Measurements from ENCODE around the gene ST7L. TPM values are rescaled to one million over a fixed set of nuclear protein-coding genes. Genes with fewer than 3 reads are reported as not detected.

Gene ST7L
- total and polyA plus RNA-seq, 10 of the 15 experiments (the other 5 are each of a cell fraction or from before 2014, with no cell fraction given) = 3.6 to 13.7 (median 8.9) TPM

DNA sequence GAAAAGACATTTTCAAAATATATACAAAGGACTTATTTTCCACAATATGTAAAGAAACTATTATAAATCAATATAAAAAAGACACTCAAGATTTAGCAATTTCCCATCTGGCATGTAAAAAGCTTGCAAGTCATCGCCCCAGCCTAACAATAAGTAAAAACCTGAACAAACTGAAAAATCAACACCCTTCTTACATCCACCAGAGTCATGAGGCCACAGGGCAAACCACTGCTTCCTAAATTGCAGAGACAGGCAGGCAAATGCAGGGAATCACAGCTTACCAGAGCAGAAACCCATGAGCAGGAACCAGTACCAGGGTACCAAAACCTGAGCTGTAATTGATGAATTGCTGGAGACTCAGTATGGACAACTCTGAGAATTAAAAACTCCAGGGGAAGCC is 126.9 kb downstream of the ST7L start:
- H3K9ac ChIP-seq (ENCODE audit: control insufficient read depth, insufficient read depth, low read length) = no peak overlapping the region
- no peak overlapping the region for H2AFZ ChIP-seq (ENCODE audit: control insufficient read depth, low read depth, low read length)
- H3K27ac ChIP-seq (ENCODE audit: control insufficient read depth, insufficient read depth) = no peak overlapping the region
- ChIA-PET SMC1A (ENCODE audit: uncharacterized antibody, unreplicated experiment) (interaction anchor here (0.6 to 1.7 kb wide), 3 partner anchors 25 to 1178 kb away, joined by 3 to 5 read pairs (median 3); no protein-coding TSS in a partner anchor), POLR2A (no interaction called here), RAD21 (ENCODE audit: unreplicated experiment) (no interaction called here), CTCF (interaction anchor here (0.5 to 1.6 kb wide), 5 partner anchors 10 to 113 kb away, joined by 3 to 5 read pairs (median 3); no protein-coding TSS in a partner anchor)
- TF ChIP-seq, protein P1, sequence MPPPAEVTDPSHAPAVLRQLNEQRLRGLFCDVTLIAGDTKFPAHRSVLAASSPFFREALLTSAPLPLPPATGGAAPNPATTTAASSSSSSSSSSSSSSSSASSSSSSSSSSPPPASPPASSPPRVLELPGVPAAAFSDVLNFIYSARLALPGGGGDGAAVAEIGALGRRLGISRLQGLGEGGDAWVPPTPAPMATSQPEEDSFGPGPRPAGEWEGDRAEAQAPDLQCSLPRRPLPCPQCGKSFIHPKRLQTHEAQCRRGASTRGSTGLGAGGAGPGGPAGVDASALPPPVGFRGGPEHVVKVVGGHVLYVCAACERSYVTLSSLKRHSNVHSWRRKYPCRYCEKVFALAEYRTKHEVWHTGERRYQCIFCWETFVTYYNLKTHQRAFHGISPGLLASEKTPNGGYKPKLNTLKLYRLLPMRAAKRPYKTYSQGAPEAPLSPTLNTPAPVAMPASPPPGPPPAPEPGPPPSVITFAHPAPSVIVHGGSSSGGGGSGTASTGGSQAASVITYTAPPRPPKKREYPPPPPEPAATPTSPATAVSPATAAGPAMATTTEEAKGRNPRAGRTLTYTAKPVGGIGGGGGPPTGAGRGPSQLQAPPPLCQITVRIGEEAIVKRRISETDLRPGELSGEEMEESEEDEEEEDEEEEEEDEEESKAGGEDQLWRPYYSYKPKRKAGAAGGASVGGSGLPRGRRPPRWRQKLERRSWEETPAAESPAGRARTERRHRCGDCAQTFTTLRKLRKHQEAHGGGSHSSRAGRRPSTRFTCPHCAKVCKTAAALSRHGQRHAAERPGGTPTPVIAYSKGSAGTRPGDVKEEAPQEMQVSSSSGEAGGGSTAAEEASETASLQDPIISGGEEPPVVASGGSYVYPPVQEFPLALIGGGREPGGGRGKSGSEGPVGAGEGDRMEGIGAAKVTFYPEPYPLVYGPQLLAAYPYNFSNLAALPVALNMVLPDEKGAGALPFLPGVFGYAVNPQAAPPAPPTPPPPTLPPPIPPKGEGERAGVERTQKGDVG (CRISPR knock-in tag; IDR thresholded peaks at IDR 0.05) = no peak
- TF ChIP-seq, protein P2, sequence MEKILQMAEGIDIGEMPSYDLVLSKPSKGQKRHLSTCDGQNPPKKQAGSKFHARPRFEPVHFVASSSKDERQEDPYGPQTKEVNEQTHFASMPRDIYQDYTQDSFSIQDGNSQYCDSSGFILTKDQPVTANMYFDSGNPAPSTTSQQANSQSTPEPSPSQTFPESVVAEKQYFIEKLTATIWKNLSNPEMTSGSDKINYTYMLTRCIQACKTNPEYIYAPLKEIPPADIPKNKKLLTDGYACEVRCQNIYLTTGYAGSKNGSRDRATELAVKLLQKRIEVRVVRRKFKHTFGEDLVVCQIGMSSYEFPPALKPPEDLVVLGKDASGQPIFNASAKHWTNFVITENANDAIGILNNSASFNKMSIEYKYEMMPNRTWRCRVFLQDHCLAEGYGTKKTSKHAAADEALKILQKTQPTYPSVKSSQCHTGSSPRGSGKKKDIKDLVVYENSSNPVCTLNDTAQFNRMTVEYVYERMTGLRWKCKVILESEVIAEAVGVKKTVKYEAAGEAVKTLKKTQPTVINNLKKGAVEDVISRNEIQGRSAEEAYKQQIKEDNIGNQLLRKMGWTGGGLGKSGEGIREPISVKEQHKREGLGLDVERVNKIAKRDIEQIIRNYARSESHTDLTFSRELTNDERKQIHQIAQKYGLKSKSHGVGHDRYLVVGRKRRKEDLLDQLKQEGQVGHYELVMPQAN (conservative IDR thresholded peaks at IDR 0.05) = no peak
- TF ChIP-seq NR2F1 (conservative IDR thresholded peaks at IDR 0.05) (no peak), NFYB (IDR thresholded peaks at IDR 0.05; ENCODE audit: insufficient read depth, low read depth, low read length) (no peak), ZNF24 (IDR thresholded peaks at IDR 0.05) (no peak), CEBPB (IDR thresholded peaks at IDR 0.05; ENCODE audit: borderline replicate concordance in 1 of 2, low read depth in 2 of 2, low read length in 2 of 2) (no peak), POU2F2 (IDR thresholded peaks at IDR 0.05; ENCODE audit: borderline replicate concordance, low read depth, low read length) (no peak), BMI1 (IDR thresholded peaks at IDR 0.05; ENCODE audit: borderline replicate concordance) (no peak), NFYA (IDR thresholded peaks at IDR 0.05; ENCODE audit: borderline replicate concordance, low read depth, low read length) (no peak), SUZ12 (IDR thresholded peaks at IDR 0.05; ENCODE audit: unreplicated experiment) (no peak)
- TF ChIP-seq, protein P3, sequence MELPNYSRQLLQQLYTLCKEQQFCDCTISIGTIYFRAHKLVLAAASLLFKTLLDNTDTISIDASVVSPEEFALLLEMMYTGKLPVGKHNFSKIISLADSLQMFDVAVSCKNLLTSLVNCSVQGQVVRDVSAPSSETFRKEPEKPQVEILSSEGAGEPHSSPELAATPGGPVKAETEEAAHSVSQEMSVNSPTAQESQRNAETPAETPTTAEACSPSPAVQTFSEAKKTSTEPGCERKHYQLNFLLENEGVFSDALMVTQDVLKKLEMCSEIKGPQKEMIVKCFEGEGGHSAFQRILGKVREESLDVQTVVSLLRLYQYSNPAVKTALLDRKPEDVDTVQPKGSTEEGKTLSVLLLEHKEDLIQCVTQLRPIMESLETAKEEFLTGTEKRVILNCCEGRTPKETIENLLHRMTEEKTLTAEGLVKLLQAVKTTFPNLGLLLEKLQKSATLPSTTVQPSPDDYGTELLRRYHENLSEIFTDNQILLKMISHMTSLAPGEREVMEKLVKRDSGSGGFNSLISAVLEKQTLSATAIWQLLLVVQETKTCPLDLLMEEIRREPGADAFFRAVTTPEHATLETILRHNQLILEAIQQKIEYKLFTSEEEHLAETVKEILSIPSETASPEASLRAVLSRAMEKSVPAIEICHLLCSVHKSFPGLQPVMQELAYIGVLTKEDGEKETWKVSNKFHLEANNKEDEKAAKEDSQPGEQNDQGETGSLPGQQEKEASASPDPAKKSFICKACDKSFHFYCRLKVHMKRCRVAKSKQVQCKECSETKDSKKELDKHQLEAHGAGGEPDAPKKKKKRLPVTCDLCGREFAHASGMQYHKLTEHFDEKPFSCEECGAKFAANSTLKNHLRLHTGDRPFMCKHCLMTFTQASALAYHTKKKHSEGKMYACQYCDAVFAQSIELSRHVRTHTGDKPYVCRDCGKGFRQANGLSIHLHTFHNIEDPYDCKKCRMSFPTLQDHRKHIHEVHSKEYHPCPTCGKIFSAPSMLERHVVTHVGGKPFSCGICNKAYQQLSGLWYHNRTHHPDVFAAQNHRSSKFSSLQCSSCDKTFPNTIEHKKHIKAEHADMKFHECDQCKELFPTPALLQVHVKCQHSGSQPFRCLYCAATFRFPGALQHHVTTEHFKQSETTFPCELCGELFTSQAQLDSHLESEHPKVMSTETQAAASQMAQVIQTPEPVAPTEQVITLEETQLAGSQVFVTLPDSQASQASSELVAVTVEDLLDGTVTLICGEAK (IDR thresholded peaks at IDR 0.05; ENCODE audit: borderline replicate concordance) = no peak
- TF ChIP-seq, protein P4, sequence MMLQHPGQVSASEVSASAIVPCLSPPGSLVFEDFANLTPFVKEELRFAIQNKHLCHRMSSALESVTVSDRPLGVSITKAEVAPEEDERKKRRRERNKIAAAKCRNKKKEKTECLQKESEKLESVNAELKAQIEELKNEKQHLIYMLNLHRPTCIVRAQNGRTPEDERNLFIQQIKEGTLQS (IDR thresholded peaks at IDR 0.05; ENCODE audit: borderline replicate concordance, extremely low read depth, low read depth, low read length) = no peak
- FAIRE-seq (no peak), ATAC-seq (no peak), DNase-seq (ENCODE audit: low read depth, low spot score) (no peak)
- intact Hi-C loops (cut with micrococcal nuclease; ENCODE audit: unreplicated experiment) = no loop called here
- H4K20me1 ChIP-seq (ENCODE audit: control insufficient read depth, insufficient read depth) = no peaks in the 10 kb centered on the region
- no TSS peak for BruUV-seq (replicated peaks)
- no peak overlapping the region for H3K4me2 ChIP-seq (ENCODE audit: control insufficient read depth, insufficient read depth)
- H3K27me3 ChIP-seq (replicated peaks in 1 of 2; ENCODE audit: control insufficient read depth in 2 of 2, insufficient read depth in 2 of 2, low read length in 1 of 2) = no peaks in the 10 kb centered on the region
- H3K36me3 ChIP-seq (ENCODE audit: control insufficient read depth in 2 of 2, insufficient read depth in 2 of 2, low read length in 1 of 2) = no peaks in the 10 kb centered on the region
- in situ Hi-C loops (cut with MboI) = no loop called here
- H3K9me3 ChIP-seq (replicated peaks; ENCODE audit: control insufficient read depth, insufficient read depth, low read length) = no peaks in the 10 kb centered on the region
- H3K79me2 ChIP-seq (ENCODE audit: control insufficient read depth, insufficient read depth, low read length) = no peaks in the 10 kb centered on the region
- H3K4me3 ChIP-seq = no peak overlapping the region
- 36% methylated on average over 1 of the region's 1 CpG for WGBS (ENCODE audit: insufficient coverage, insufficient replicate concordance, low lambda C conversion rate, missing lambda C conversion rate)
- H3K4me1 ChIP-seq (ENCODE audit: control insufficient read depth, insufficient read depth, low read length) = no peaks in the 10 kb centered on the region

Data from GM12878 (cell line).